Activated CD8-positive, alpha-beta memory T cell treated with anti-CD3 and anti-CD28 coated beads for 4 hours (primary cell): Measurements from ENCODE around the gene JADE3.

Experiments used
- DNase-seq, 2 donors: peaks; one replicate each; pipeline ENCODE4 v3.0.0-alpha.2; 2020; ENCODE audit warnings: low read depth in 2 of 2

The JADE3 gene

DNA sequence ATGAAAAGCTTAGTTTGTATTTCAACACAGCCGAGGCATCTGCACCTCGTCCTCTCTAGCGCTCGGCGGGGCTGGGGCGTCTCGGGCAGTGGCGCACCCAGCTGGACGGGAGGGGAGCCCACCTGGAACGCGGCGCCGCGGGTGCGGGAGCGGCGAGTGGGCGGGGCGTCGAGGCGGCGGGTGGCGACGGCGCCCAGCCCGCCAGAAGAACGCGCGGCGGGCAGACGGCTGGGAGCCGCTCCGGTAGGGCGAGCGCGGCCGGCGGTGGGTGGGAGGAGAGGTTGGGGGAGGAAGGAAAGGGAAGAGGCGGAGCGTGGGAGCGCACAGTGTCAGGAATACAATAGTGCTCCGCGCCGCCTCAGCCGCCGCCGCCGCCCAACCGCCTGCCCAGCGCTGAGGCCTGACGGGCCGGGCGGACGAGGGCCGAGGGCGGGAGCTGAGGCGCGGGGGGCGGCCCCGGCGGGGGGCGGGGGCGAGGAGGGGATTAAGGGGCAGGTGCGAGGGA, at the start of gene JADE3:
TSS of gene JADE3 (plus strand) at position 324 of the 505 bp plus-strand sequence. CDS start 72,474 bp downstream, outside the sequence.
- DNase-seq: no peak

GRCh38 chrX:46863072-46863471, 49.1 kb upstream of the JADE3 start:
- DNase-seq: no peak

DNA sequence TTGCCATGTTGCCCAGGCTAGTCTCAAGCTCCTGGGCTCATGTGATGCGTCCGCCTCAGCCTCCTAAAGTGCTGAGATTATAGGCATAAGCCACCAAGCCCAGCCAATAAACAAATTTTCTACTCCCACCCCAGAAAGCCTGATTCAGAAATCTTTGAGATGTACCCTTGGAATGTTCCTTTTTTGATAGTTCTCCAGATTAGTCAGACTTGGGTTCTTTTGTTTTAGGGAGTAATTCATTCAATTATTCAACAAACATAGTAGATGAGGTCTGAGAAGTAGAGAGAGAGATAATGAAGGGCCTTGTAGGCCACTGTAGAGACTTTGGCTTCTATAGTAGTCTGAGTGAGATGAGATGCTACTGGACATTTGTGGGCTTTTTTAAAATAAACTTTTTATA, 47.6 kb upstream of the JADE3 start:
- DNase-seq: no peak

GRCh38 chrX:46865281-46865680, 46.9 kb upstream of the JADE3 start:
- no peak for DNase-seq

GRCh38 chrX:46866726-46867125, 45.5 kb upstream of the JADE3 start:
- DNase-seq: no peak

DNA sequence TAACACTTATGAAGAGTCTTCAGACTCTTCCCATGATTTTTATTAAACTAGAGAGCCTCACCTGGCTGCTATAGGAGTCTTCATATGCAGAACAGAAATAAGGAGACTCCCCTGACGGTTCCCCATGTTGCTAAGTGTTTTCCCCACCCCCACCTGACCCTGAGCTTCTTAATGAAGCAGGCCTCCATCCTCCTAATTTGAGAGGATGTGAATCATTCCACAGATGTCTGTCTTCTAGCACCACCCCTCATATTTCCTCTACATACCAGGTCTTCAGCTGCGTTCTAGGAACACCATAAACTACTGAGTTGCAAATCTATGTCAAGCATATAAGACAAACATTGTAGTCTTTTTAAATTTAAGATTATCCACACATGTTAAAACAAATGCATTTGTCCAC, 38.5 kb upstream of the JADE3 start:
- no peak for DNase-seq

DNA sequence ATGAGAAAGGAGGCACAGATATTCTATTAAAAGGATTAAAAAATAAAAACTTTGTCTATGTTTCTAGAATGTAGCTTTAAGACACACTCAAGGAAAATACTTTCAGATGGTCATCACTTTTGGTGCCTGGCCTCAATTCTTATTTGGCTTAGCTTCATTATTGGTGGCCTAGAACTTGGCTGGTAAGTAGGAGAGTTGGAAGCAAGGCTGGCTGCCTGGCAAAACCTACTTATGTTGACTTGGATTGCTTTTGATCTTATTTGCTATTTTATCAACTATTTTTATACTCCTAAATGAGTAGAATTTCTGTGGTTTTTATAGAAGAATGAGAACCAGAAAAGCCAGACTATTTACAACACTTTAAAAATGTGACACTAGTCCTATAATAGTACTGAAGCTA, 35.3 kb upstream of the JADE3 start:
- DNase-seq: no peak

DNA sequence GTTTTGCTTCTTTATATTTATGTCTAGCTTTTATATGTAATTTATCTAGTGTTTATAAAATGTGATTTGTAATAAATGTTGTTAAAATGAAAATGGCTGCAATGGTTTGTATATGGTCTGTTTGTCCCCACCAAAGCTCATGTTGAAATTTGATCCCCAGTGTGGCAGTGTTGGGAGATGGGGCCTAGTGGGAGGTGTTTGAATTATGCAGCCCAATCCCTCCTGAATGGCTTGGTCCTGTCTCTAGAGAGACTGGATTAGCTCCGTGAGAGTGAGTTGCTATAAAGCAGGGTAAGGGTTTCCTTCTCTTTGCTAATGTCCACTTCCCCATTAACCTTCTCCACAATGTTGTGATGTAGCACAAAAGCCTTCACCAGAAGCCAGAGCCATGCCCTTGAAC, 30.0 kb upstream of the JADE3 start:
- DNase-seq: no peak

- no peak for DNase-seq
Measured at GRCh38 chrX:46884799-46885198, 27.4 kb upstream of the JADE3 start.

GRCh38 chrX:46898207-46898606, 14.0 kb upstream of the JADE3 start:
- DNase-seq: no peak

DNA sequence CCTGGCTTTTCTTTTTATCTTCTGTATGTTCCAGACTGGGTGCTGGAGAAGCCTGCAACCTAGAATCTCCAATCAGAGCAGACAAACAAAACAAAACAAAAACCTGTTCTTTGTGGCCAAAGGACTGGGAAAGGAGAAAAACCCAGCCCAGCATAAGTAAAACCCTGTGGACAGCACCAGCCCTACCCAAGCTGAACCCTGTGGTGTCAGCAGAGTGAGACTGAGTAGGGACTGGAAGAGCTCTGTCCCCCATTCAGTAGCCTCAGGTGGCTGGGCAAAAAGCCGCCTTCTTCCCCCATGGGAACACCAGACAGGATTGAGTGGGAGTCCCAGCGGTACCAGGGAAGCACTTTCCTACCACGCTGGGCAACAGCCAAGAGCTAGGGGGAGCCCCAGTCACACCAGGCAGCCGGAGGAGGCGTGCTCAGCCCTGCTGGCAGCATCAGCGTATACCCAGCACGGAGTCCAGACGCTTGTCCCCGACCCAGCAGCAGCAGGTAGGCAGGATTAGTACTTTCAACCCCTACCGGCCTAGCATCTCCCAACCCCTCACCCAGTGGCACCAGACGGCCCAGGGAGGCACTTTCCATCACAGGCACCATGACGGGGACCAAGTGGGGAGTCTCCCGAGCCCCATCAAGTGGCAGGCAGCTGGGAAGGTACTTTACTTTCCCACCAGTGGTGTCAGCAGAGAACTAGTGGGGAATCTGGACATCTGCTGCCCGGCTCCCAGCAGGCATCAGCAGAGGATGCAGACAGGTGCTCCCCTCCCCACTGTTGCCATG, 8.6 kb upstream of the JADE3 start:
- DNase-seq: peak in 1 of 2 donors; percentile 13

DNA sequence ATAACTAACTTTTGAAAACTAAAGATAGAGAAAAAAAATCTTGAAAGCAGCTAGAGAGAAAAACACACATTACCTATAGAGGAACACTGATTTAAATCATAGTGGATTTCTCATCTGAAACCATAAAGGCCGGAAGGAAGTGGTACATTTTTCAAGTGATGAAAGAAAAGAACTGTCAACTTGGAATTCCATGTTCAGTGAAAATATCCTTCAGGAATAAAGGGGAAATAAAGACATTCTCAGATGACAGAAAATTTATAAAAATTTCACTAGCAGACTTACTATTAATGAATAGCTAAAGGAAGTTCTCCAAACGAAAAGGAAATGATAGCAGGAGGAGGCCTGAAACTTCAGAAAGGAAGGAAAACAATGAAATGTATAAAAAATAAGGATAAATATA, 7.6 kb upstream of the JADE3 start:
- DNase-seq: no peak

DNA sequence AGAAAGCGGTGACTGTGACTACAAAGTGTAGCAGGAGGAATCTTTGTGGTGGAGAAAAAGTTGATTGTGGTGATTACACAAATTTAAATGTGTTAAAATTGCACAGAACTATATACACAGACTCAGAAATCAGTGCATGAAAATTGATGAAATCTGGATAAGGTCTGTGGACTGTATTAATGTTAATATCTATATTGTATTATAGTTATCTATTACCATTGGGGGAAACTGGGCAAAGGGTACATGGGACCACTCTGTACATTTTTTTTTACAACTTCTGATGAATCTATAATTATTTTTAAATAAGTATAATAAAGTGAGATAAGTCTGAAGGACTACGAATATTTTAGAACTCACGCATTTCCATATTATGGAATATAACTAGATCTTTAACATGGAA, 1.8 kb upstream of the JADE3 start:
- DNase-seq: no peak

GRCh38 chrX:46912603-46913491, 626 bp downstream of the JADE3 start:
- no peak for DNase-seq

DNA sequence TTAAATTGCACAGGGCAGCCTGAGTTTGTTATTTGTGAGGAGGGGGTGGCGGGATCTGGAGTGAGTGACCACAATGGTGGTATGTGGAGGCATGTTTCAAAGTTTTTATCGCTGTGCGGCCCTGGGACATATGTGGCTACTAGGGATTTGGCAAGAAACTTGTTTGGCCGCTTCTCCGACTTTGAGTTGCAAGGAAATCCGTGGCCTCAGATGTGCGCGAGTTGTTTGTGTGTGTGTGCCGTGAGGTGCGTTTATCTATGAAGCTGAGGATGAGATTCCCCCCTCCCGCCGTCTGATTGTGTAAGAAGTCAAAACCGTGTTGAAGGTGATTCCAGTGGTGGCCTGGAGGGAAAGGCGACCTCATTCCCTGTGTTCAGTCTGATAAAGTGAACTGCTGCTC, 1.4 kb downstream of the JADE3 start:
- DNase-seq: no peak

GRCh38 chrX:46916273-46916672, 4.1 kb downstream of the JADE3 start:
- no peak for DNase-seq

GRCh38 chrX:46917622-46918021, 5.4 kb downstream of the JADE3 start:
- no peak for DNase-seq

- DNase-seq: no peak
Measured at GRCh38 chrX:46918434-46918833, 6.2 kb downstream of the JADE3 start.

- DNase-seq: no peak
Measured at GRCh38 chrX:46920235-46920634, 8.0 kb downstream of the JADE3 start.

GRCh38 chrX:46922611-46923010, 10.4 kb downstream of the JADE3 start:
- DNase-seq: no peak

- no peak for DNase-seq
Measured at GRCh38 chrX:46927718-46928117, 15.5 kb downstream of the JADE3 start.

DNA sequence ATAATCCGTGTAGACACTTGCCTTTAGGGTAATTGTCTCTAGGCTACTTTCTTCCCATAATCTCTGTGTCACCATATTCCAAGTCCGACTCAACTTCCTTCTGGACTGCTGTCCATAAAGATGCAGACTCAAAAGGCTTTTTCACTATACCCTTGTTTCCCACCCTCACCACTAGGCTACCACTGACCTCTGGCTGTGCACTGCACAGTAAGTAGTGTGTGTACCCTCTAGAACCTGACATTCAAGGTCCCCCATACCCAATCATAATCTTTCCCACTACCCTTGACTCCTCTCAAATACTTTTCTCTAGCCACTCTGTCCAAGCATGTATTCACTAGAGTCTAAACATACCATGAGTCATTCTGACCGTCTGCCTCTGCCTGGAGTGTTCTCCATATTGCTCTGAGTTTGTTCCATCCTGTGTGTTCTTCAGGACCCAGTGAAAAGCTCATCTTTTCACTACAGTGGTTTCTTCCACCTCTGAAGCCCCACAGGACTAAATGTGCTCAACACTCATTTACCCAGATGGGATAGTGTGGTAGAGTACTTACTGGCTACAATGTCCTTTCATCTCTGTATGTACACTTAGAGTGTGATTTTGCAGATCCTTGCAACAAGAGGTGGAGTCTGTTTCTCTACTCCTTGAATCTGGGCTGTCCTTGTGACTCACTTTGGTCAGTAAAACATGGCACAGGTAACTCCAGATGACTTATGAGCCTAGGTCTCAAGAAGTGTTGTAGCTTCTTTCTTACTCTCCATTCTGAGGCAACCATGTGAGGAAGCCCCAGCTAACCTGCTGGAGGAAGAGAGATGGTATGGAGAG, 17.4 kb downstream of the JADE3 start:
- no peak for DNase-seq
